Liver (tissue), 9 donors: ENCODE measurements around the gene CD81. TPM values are rescaled to one million over a fixed set of nuclear protein-coding genes. Genes with fewer than 3 reads are reported as not detected.

ENCODE experiments used
- DNase-seq: peaks from one replicate; pipeline ENCODE4 v3.0.0-alpha.2; 2017; ENCODE audit warnings: low spot score
- H3K27ac ChIP-seq, 2 donors: one replicate each; pipeline ENCODE4 v1.7.0; 2013; ENCODE audit warnings: inconsistent platforms in 2 of 2, low read length in 2 of 2, control low read depth in 1 of 2, low read depth in 1 of 2, mild to moderate bottlenecking in 1 of 2
- H3K27me3 ChIP-seq, 4 donors: one replicate each; pipeline versions ENCODE4 v1.6.1 to v1.7.0; 2013; ENCODE audit warnings: low read length in 3 of 4, inconsistent platforms in 1 of 4, mild to moderate bottlenecking in 1 of 4, moderate library complexity in 1 of 4; ENCODE audit not compliant: control insufficient read depth in 4 of 4, insufficient read depth in 4 of 4
- H3K36me3 ChIP-seq, 4 donors: one replicate each; pipeline versions ENCODE4 v1.6.1 to v1.7.0; 2013; ENCODE audit warnings: low read length in 3 of 4, mild to moderate bottlenecking in 3 of 4, low read depth in 1 of 4, moderate library complexity in 1 of 4; ENCODE audit not compliant: control insufficient read depth in 4 of 4, insufficient read depth in 3 of 4
- H3K4me1 ChIP-seq, 4 donors: one replicate each; pipeline versions ENCODE4 v1.6.1 to v1.7.0; 2013; ENCODE audit warnings: low read length in 3 of 4, mild to moderate bottlenecking in 3 of 4, moderate library complexity in 1 of 4; ENCODE audit not compliant: control insufficient read depth in 4 of 4, insufficient read depth in 4 of 4
- H3K4me3 ChIP-seq, 3 donors: one replicate each; pipeline versions ENCODE4 v1.6.1 to v1.7.0; 2013; ENCODE audit warnings: low read length in 3 of 3, control low read depth in 1 of 3, low read depth in 1 of 3, mild to moderate bottlenecking in 1 of 3
- H3K9ac ChIP-seq, 2 donors: one replicate each; pipeline ENCODE4 v1.7.0; 2013; ENCODE audit warnings: low read length in 2 of 2, mild to moderate bottlenecking in 2 of 2, moderate library complexity in 2 of 2, control low read depth in 1 of 2, low read depth in 1 of 2
- H3K9me3 ChIP-seq, 4 donors: one replicate each; pipeline versions ENCODE4 v1.6.1 to v1.7.0; 2013; ENCODE audit warnings: low read length in 3 of 4; ENCODE audit not compliant: control insufficient read depth in 4 of 4
- ATF3 ChIP-seq: IDR thresholded peaks from 2 replicates; pipeline ENCODE4 v1.6.1; 2016; ENCODE audit warnings: antibody characterized with exemption
- CTCF ChIP-seq: fragments of 150-350 bp; IDR thresholded peaks from 2 replicates; pipeline ENCODE4 v1.5.1; 2017; ENCODE audit warnings: improper control_type of control experiment, low read depth, low read length; ENCODE audit not compliant: missing input control
- EGR1 ChIP-seq, 2 donors: IDR thresholded peaks; 2 replicates each; pipeline ENCODE4 v1.6.1; 2016 to 2018; ENCODE audit warnings: antibody characterized with exemption in 2 of 2, low read depth in 2 of 2
- FOXA1 ChIP-seq: IDR thresholded peaks from 2 replicates; pipeline ENCODE4 v1.6.1; 2016; ENCODE audit warnings: antibody characterized with exemption
- FOXA2 ChIP-seq: IDR thresholded peaks from 2 replicates; pipeline ENCODE4 v1.6.1; 2016; ENCODE audit warnings: antibody characterized with exemption
- GABPA ChIP-seq, 2 donors: IDR thresholded peaks in 1 of 2; conservative IDR thresholded peaks in 1 of 2; 2 replicates each; pipeline ENCODE4 v1.6.1; 2016; ENCODE audit warnings: antibody characterized with exemption in 2 of 2, mild to moderate bottlenecking in 1 of 2, moderate library complexity in 1 of 2
- HNF4A ChIP-seq, 2 donors: conservative IDR thresholded peaks; 2 replicates each; pipeline ENCODE4 v1.6.1; 2016; ENCODE audit warnings: antibody characterized with exemption in 2 of 2, mild to moderate bottlenecking in 2 of 2
- HNF4G ChIP-seq: IDR thresholded peaks from 2 replicates; pipeline ENCODE4 v1.6.1; 2016; ENCODE audit warnings: antibody characterized with exemption
- MAX ChIP-seq: IDR thresholded peaks from 2 replicates; pipeline ENCODE4 v1.6.1; 2016; ENCODE audit warnings: antibody characterized with exemption
- RAD21 ChIP-seq, 2 donors: IDR thresholded peaks; 2 replicates each; pipeline ENCODE4 v1.6.1; 2016; ENCODE audit warnings: antibody characterized with exemption in 2 of 2, mild to moderate bottlenecking in 2 of 2
- REST ChIP-seq: IDR thresholded peaks from 2 replicates; pipeline ENCODE4 v1.6.1; 2016; ENCODE audit warnings: antibody characterized with exemption, mild to moderate bottlenecking
- RXRA ChIP-seq, 2 donors: IDR thresholded peaks; 2 replicates each; pipeline ENCODE4 v1.6.1; 2017 to 2018; ENCODE audit warnings: antibody characterized with exemption in 2 of 2, mild to moderate bottlenecking in 1 of 2
- YY1 ChIP-seq: IDR thresholded peaks from 2 replicates; pipeline ENCODE4 v1.6.1; 2016; ENCODE audit warnings: antibody characterized with exemption, mild to moderate bottlenecking
- ZBTB33 ChIP-seq: IDR thresholded peaks from 2 replicates; pipeline ENCODE4 v1.6.1; 2016; ENCODE audit warnings: antibody characterized with exemption
- WGBS: extraction: QIAGEN DNeasy Blood & Tissue Kit; methylation state at CpG from one replicate; pipeline ENCODE4 v1.1.7; 2013; 5-methylcytosine and 5-hydroxymethylcytosine counted together
- polyA plus RNA-seq, 2 donors: library from polyadenylated mRNA; stranded (reverse) in 1 of 2; unstranded in 1 of 2; fragments of 200-250 nt in 1 of 2; fragments of >200 nt in 1 of 2; fragmentation: Nextera tagmentation in 1 of 2; extraction: Ambion mirVana in 1 of 2; gene quantifications; one replicate each; pipeline versions ENCODE4 v1.2.1 to v1.2.3, GENCODE V29; 2013 to 2015
- total RNA-seq, 2 donors: library from RNA; depleted of rRNA; stranded (reverse); fragments of >200 nt; gene quantifications; one replicate each; pipeline ENCODE4 v1.2.3, GENCODE V29; 2014
- donor health status: healthy.
- donor health status: healthy.
- donor health status: healthy.
- donor health status: healthy.
- donor health status: healthy.

Gene CD81
- total and polyA plus RNA-seq, 4 donors, result 76.9 to 712 (median 164) TPM

- Histone ChIP-seq H3K27me3 (no peaks in the 10 kb centered on the region), H3K9ac (no peak overlapping the region), H3K4me3 (no peak overlapping the region), H3K9me3 (no peaks in the 10 kb centered on the region), H3K36me3 (peaks cover 3 to 42% (median 21%) of the 10 kb centered on the region in 4 donors), H3K4me1 (peaks cover 23 to 78% (median 51%) of the 10 kb centered on the region in 4 donors), H3K27ac (no peak overlapping the region)
- TF ChIP-seq REST (no peak), HNF4A (conservative IDR thresholded peaks at IDR 0.05) (no peak), MAX (no peak), ATF3 (no peak), HNF4G (no peak), FOXA2 (no peak), EGR1 (IDR thresholded peaks at IDR 0.05; ENCODE audit: low read depth in 2 of 2) (no peak), RXRA (IDR thresholded peaks at IDR 0.05) (no peak), FOXA1 (no peak), GABPA (IDR thresholded peaks at IDR 0.05 in 1 of 2, conservative IDR thresholded peaks at IDR 0.05 in 1 of 2) (no peak), YY1 (no peak)
- DNase-seq, result no peak
- 92% methylated on average over 20 of the region's 20 CpGs for WGBS
Observed at GRCh38 chr11:2391181-2391975, 14.3 kb downstream of the CD81 start.

- TF ChIP-seq GABPA (IDR thresholded peaks at IDR 0.05 in 1 of 2, conservative IDR thresholded peaks at IDR 0.05 in 1 of 2), result no peak
- no peak for TF ChIP-seq FOXA1
- TF ChIP-seq REST, result no peak
- TF ChIP-seq RAD21 (IDR thresholded peaks at IDR 0.05), result no peak
- TF ChIP-seq CTCF, result no peak
- TF ChIP-seq ATF3, result no peak
- TF ChIP-seq ZBTB33, result no peak
- TF ChIP-seq YY1, result no peak
- TF ChIP-seq FOXA2, result no peak
- H3K9ac ChIP-seq, result no peak overlapping the region
- peaks cover 16 to 77% (median 46%) of the 10 kb centered on the region in 4 donors for H3K4me1 ChIP-seq
- 87% methylated on average over 26 of the region's 26 CpGs for WGBS
- H3K9me3 ChIP-seq, result no peaks in the 10 kb centered on the region
- no peaks in the 10 kb centered on the region for H3K27me3 ChIP-seq
- no peak overlapping the region for H3K27ac ChIP-seq
- no peak overlapping the region for H3K4me3 ChIP-seq
- no peak for DNase-seq
- H3K36me3 ChIP-seq, result peaks cover 9 to 50% (median 24%) of the 10 kb centered on the region in 4 donors
Observed at GRCh38 chr11:2392241-2392959, 15.3 kb downstream of the CD81 start.
